ENCODE measurements around the gene ADGRL2. TPM values are rescaled to one million over a fixed set of nuclear protein-coding genes. Genes with fewer than 3 reads are reported as not detected.

Gene ADGRL2
- total and polyA plus RNA-seq, 12 donors, result 22.2 to 58.7 (median 48.0) TPM

GRCh38 chr1:81780705-81781454 is 19.9 kb upstream of the ADGRL2 start:
- Histone ChIP-seq H3K4me1 (no peaks in the 10 kb centered on the region), H3K36me3 (no peaks in the 10 kb centered on the region), H3K9me3 (no peaks in the 10 kb centered on the region), H3K4me3 (no peak overlapping the region), H3K27me3 (no peaks in the 10 kb centered on the region), H3K27ac (no peak overlapping the region)
- intact Hi-C loops (cut with DNase I), result no loop called here
- ATAC-seq (no peak), DNase-seq (no peak)
- 89 to 91% methylated on average over 1 of the region's 1 CpG for WGBS, 2 donors
- TF ChIP-seq, protein P1, sequence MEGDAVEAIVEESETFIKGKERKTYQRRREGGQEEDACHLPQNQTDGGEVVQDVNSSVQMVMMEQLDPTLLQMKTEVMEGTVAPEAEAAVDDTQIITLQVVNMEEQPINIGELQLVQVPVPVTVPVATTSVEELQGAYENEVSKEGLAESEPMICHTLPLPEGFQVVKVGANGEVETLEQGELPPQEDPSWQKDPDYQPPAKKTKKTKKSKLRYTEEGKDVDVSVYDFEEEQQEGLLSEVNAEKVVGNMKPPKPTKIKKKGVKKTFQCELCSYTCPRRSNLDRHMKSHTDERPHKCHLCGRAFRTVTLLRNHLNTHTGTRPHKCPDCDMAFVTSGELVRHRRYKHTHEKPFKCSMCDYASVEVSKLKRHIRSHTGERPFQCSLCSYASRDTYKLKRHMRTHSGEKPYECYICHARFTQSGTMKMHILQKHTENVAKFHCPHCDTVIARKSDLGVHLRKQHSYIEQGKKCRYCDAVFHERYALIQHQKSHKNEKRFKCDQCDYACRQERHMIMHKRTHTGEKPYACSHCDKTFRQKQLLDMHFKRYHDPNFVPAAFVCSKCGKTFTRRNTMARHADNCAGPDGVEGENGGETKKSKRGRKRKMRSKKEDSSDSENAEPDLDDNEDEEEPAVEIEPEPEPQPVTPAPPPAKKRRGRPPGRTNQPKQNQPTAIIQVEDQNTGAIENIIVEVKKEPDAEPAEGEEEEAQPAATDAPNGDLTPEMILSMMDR (IDR thresholded peaks at IDR 0.05), result no peak

- TF ChIP-seq, protein P1 (IDR thresholded peaks at IDR 0.05), result peak in 1 of 9 donors; percentile 9
- Histone ChIP-seq H3K9me3 (peaks cover 0 to 1% (median 0%) of the 10 kb centered on the region in 11 donors), H3K4me3 (no peak overlapping the region), H3K27me3 (no peaks in the 10 kb centered on the region), H3K27ac (no peak overlapping the region), H3K4me1 (no peaks in the 10 kb centered on the region), H3K36me3 (no peaks in the 10 kb centered on the region)
- WGBS, 2 donors, result 84 to 90% methylated on average over 2 of the region's 2 CpGs
- ATAC-seq (no peak), DNase-seq (no peak)
- intact Hi-C loops (cut with DNase I), result no loop called here
Observed at GRCh38 chr1:81781749-81782148, 19.0 kb upstream of the ADGRL2 start.

- Histone ChIP-seq H3K27ac (no peak overlapping the region), H3K4me1 (no peaks in the 10 kb centered on the region), H3K4me3 (no peak overlapping the region), H3K27me3 (no peaks in the 10 kb centered on the region), H3K36me3 (no peaks in the 10 kb centered on the region), H3K9me3 (peaks cover 0 to 3% (median 0%) of the 10 kb centered on the region in 11 donors)
- TF ChIP-seq, protein P1 (IDR thresholded peaks at IDR 0.05), result no peak
- ATAC-seq, result no peak
- intact Hi-C loops (cut with DNase I), result no loop called here
- no peak for DNase-seq
- WGBS, 2 donors, result 92 to 100% methylated on average over 2 of the region's 2 CpGs
Observed at GRCh38 chr1:81792184-81792583, 8.6 kb upstream of the ADGRL2 start.

- no peaks in the 10 kb centered on the region for H3K36me3 ChIP-seq
- ATAC-seq, result no peak
- no peaks in the 10 kb centered on the region for H3K9me3 ChIP-seq
- intact Hi-C loops (cut with DNase I), result no loop called here
- TF ChIP-seq, protein P1 (IDR thresholded peaks at IDR 0.05), result no peak
- no peak for DNase-seq
- no peak overlapping the region for H3K4me3 ChIP-seq
- H3K4me1 ChIP-seq, result peaks cover 0 to 12% (median 3%) of the 10 kb centered on the region in 9 donors
- no peak overlapping the region for H3K27ac ChIP-seq
- H3K27me3 ChIP-seq, result peaks cover 0 to 27% (median 0%) of the 10 kb centered on the region in 7 donors
- 97 to 99% methylated on average over 2 of the region's 2 CpGs for WGBS, 2 donors
Observed at GRCh38 chr1:81797701-81798100, 3.0 kb upstream of the ADGRL2 start.
